Stimulated activated memory B cell treated with anti-CD40 and anti-IgM and Interleukin-4, amounts not matched to agents 10 μg/mL and 1 μg/mL and 100 μg/mL, for 72 hours (primary cell): ENCODE measurements around the gene PUM1.
"Not testable (repeated sequence)": the region's sequence is repeated elsewhere in the genome, so short reads cannot be mapped to it uniquely, and the experiment has no call there.

ENCODE experiments used
- ATAC-seq: fragments of 150-1000 bp; cut with Tn5 transposase; 2 replicates; pipeline ENCODE4 v1.10.0; 2021
- H3K27ac Mint-ChIP-seq: one replicate; pipeline ENCODE4 v1.8.0; 2022; ENCODE audit warnings: mild to moderate bottlenecking, mixed read lengths
- H3K27me3 Mint-ChIP-seq: one replicate; pipeline ENCODE4 v1.8.0; 2022; ENCODE audit warnings: mixed read lengths
- H3K36me3 Mint-ChIP-seq: one replicate; pipeline ENCODE4 v1.8.0; 2022; ENCODE audit warnings: mixed read lengths
- H3K4me1 Mint-ChIP-seq: one replicate; pipeline ENCODE4 v1.8.0; 2022; ENCODE audit warnings: mixed read lengths
- H3K4me3 Mint-ChIP-seq: one replicate; pipeline ENCODE4 v1.8.0; 2022; ENCODE audit warnings: mild to moderate bottlenecking, moderate library complexity, mixed read lengths
- H3K9me3 Mint-ChIP-seq: one replicate; pipeline ENCODE4 v1.8.0; 2022; ENCODE audit warnings: mixed read lengths

Gene PUM1

GRCh38 chr1:31047507-31047906 is 18.0 kb downstream of the PUM1 start:
- Mint-ChIP-seq H3K4me1 (peaks cover 48% of the 10 kb centered on the region), H3K36me3 (peaks cover 39% of the 10 kb centered on the region), H3K27ac (peak overlapping the region; percentile 37)
- not testable (repeated sequence) for H3K9me3 Mint-ChIP-seq, H3K4me3 Mint-ChIP-seq, H3K27me3 Mint-ChIP-seq, ATAC-seq

GRCh38 chr1:31043631-31044030 is 21.9 kb downstream of the PUM1 start:
- peaks cover 49% of the 10 kb centered on the region for H3K4me1 Mint-ChIP-seq
- peaks cover 42% of the 10 kb centered on the region for H3K36me3 Mint-ChIP-seq
- H3K4me3 Mint-ChIP-seq, result no peak overlapping the region
- H3K27ac Mint-ChIP-seq, result peak overlapping the region; percentile 22
- H3K9me3 Mint-ChIP-seq, result no peaks in the 10 kb centered on the region
- no peaks in the 10 kb centered on the region for H3K27me3 Mint-ChIP-seq
- no peak for ATAC-seq

- H3K9me3 Mint-ChIP-seq, result no peaks in the 10 kb centered on the region
- no peak overlapping the region for H3K4me3 Mint-ChIP-seq
- peaks cover 51% of the 10 kb centered on the region for H3K36me3 Mint-ChIP-seq
- H3K4me1 Mint-ChIP-seq, result peaks cover 57% of the 10 kb centered on the region
- H3K27ac Mint-ChIP-seq, result peak overlapping the region; percentile 22
- ATAC-seq, result no peak
- no peaks in the 10 kb centered on the region for H3K27me3 Mint-ChIP-seq
Measured at GRCh38 chr1:31042656-31043055, 22.9 kb downstream of the PUM1 start.

- Mint-ChIP-seq H3K27ac (no peak overlapping the region), H3K4me1 (peaks cover 57% of the 10 kb centered on the region), H3K9me3 (no peaks in the 10 kb centered on the region), H3K4me3 (no peak overlapping the region), H3K36me3 (peaks cover 54% of the 10 kb centered on the region), H3K27me3 (no peaks in the 10 kb centered on the region)
- no peak for ATAC-seq
Measured at GRCh38 chr1:31041529-31041928, 24.0 kb downstream of the PUM1 start.

GRCh38 chr1:31040038-31040437 is 25.5 kb downstream of the PUM1 start:
- Mint-ChIP-seq H3K9me3 (no peaks in the 10 kb centered on the region), H3K27me3 (no peaks in the 10 kb centered on the region), H3K36me3 (peaks cover 54% of the 10 kb centered on the region), H3K4me1 (peaks cover 67% of the 10 kb centered on the region), H3K4me3 (no peak overlapping the region), H3K27ac (no peak overlapping the region)
- no peak for ATAC-seq

- Mint-ChIP-seq H3K27ac (peak overlapping the region; percentile 15), H3K4me1 (peaks cover 75% of the 10 kb centered on the region), H3K36me3 (peaks cover 52% of the 10 kb centered on the region)
- not testable (repeated sequence) for ATAC-seq, H3K27me3 Mint-ChIP-seq, H3K9me3 Mint-ChIP-seq, H3K4me3 Mint-ChIP-seq
Measured at GRCh38 chr1:31038935-31039334, 26.6 kb downstream of the PUM1 start.

GRCh38 chr1:31038360-31038759 is 27.2 kb downstream of the PUM1 start:
- Mint-ChIP-seq H3K4me1 (peaks cover 73% of the 10 kb centered on the region), H3K36me3 (peaks cover 50% of the 10 kb centered on the region), H3K9me3 (no peaks in the 10 kb centered on the region), H3K27ac (peak overlapping the region; percentile 15), H3K4me3 (no peak overlapping the region), H3K27me3 (no peaks in the 10 kb centered on the region)
- no peak for ATAC-seq

- H3K9me3 Mint-ChIP-seq, result no peaks in the 10 kb centered on the region
- H3K36me3 Mint-ChIP-seq, result peaks cover 42% of the 10 kb centered on the region
- peak overlapping the region; percentile 15 for H3K27ac Mint-ChIP-seq
- no peak overlapping the region for H3K4me3 Mint-ChIP-seq
- ATAC-seq, result no peak
- H3K4me1 Mint-ChIP-seq, result peaks cover 75% of the 10 kb centered on the region
- no peaks in the 10 kb centered on the region for H3K27me3 Mint-ChIP-seq
Measured at GRCh38 chr1:31036749-31037500, 28.6 kb downstream of the PUM1 start.

GRCh38 chr1:31033598-31033997 is 31.9 kb downstream of the PUM1 start:
- peaks cover 46% of the 10 kb centered on the region for H3K36me3 Mint-ChIP-seq
- ATAC-seq, result no peak
- no peaks in the 10 kb centered on the region for H3K9me3 Mint-ChIP-seq
- no peak overlapping the region for H3K27ac Mint-ChIP-seq
- no peaks in the 10 kb centered on the region for H3K27me3 Mint-ChIP-seq
- peaks cover 89% of the 10 kb centered on the region for H3K4me1 Mint-ChIP-seq
- H3K4me3 Mint-ChIP-seq, result no peak overlapping the region

GRCh38 chr1:31032266-31032665 is 33.3 kb downstream of the PUM1 start:
- peaks cover 89% of the 10 kb centered on the region for H3K4me1 Mint-ChIP-seq
- H3K36me3 Mint-ChIP-seq, result peaks cover 35% of the 10 kb centered on the region
- ATAC-seq, result no peak
- H3K9me3 Mint-ChIP-seq, result no peaks in the 10 kb centered on the region
- no peak overlapping the region for H3K4me3 Mint-ChIP-seq
- H3K27me3 Mint-ChIP-seq, result no peaks in the 10 kb centered on the region
- peak overlapping the region; percentile 44 for H3K27ac Mint-ChIP-seq

- peak overlapping the region; percentile 44 for H3K27ac Mint-ChIP-seq
- no peak for ATAC-seq
- peaks cover 86% of the 10 kb centered on the region for H3K4me1 Mint-ChIP-seq
- H3K4me3 Mint-ChIP-seq, result no peak overlapping the region
- no peaks in the 10 kb centered on the region for H3K27me3 Mint-ChIP-seq
- H3K9me3 Mint-ChIP-seq, result no peaks in the 10 kb centered on the region
- H3K36me3 Mint-ChIP-seq, result peaks cover 31% of the 10 kb centered on the region
Measured at GRCh38 chr1:31031330-31032143, 34.0 kb downstream of the PUM1 start.

GRCh38 chr1:31029026-31029425 is 36.5 kb downstream of the PUM1 start:
- no peak for ATAC-seq
- H3K4me1 Mint-ChIP-seq, result peaks cover 85% of the 10 kb centered on the region
- H3K27ac Mint-ChIP-seq, result peak overlapping the region; percentile 80
- peak overlapping the region; percentile 43 for H3K4me3 Mint-ChIP-seq
- no peaks in the 10 kb centered on the region for H3K9me3 Mint-ChIP-seq
- no peaks in the 10 kb centered on the region for H3K27me3 Mint-ChIP-seq
- peaks cover 26% of the 10 kb centered on the region for H3K36me3 Mint-ChIP-seq

GRCh38 chr1:31027693-31028526 is 37.6 kb downstream of the PUM1 start:
- Mint-ChIP-seq H3K4me3 (peak overlapping the region; percentile 45), H3K27ac (peak overlapping the region; percentile 80)

GRCh38 chr1:31022259-31022658 is 43.3 kb downstream of the PUM1 start:
- peaks cover 42% of the 10 kb centered on the region for H3K36me3 Mint-ChIP-seq
- peaks cover 66% of the 10 kb centered on the region for H3K4me1 Mint-ChIP-seq
- H3K27me3 Mint-ChIP-seq, result no peaks in the 10 kb centered on the region
- no peak for ATAC-seq
- H3K9me3 Mint-ChIP-seq, result no peaks in the 10 kb centered on the region
- no peak overlapping the region for H3K4me3 Mint-ChIP-seq
- peak overlapping the region; percentile 46 for H3K27ac Mint-ChIP-seq

More at GRCh38 chr1:31027693-31028526, 37.6 kb downstream of the PUM1 start:
- no peaks in the 10 kb centered on the region for H3K27me3 Mint-ChIP-seq
- ATAC-seq, result peak; percentile 85
- peaks cover 80% of the 10 kb centered on the region for H3K4me1 Mint-ChIP-seq
- H3K9me3 Mint-ChIP-seq, result no peaks in the 10 kb centered on the region
- peaks cover 21% of the 10 kb centered on the region for H3K36me3 Mint-ChIP-seq
